NCI-H2227 treated with DMSO at 0.1 percent for 48 hours (cell line): ENCODE measurements around the gene MYEOV.

Experiments used
- DNase-seq: peaks from one replicate; lab custom pipeline; 2025; lab: John Stamatoyannopoulos, UW

The MYEOV gene

DNA sequence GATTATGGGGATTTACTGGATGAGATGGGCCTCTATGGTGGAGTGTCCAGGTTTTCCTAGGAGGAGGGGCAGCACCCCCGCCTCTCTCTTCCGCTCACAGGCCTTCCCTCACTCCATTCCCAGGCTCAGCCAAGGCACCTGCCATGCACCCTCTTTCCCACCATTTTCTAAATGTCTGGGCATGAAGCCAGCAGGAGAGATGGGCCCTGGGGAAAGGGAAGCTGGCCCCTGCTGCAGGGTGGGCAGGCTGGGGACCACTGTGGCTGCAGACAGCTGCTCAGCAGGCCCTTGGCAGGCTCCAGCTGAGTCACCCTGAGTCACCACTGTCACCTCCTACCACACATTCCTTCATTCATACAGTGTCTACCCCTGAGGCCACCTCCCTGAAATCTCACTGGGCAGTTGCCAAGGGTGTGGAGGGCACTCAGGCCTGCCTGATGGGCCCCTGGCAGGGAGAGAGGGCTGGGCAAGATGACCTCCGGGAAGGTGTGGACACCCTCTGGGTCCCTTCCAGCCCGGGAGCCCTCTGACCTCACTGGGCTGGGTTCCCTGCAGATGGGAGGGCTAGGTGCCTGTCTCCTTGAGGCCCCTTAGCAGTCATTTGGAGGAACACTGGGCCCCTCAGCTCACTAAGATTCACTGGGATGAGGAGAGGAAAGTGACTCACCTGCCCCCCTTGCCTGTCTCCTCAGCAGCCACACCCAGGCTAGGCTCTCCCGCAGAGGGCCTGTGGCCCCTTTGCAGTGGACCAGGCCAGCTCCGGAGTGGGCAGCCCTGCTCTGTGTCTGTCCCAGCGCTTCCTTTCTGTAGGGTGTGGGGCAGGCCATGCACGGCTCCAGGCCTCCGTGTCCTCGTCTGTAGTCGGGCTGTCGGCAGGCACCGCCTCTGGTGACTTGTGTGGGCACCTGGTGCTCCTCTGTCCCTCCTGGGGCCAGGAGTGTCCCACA, 7.8 kb downstream of the MYEOV start:
- DNase-seq, result no peak

DNA sequence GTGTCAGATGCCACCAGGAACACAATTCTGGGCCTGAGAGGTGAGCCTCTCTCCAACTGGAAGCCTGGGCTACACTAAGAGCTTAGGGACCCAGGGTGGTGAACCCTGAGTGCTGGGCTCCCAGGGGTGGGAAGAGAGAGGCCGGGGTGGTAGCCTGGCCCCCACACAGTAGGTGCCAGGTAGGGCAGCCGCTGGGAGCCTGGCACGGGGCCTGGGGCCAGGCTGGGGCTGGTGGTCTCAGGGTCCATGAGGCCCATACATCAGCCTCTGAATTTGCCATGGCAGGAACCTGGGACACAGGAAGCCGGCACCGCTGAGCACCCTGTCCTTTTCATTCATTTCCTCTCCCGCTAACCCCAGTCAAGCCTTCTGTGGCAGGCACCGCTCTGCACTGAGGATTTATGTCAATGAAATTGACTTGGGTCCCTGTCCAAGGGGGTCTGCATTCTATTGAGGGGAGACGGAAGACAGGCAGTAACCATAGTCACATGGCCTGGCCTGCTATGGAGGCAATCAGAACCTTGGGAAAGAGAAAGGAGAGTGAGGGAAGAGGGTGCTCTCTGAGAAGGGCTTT, 8.6 kb downstream of the MYEOV start:
- DNase-seq, result no peak

DNA sequence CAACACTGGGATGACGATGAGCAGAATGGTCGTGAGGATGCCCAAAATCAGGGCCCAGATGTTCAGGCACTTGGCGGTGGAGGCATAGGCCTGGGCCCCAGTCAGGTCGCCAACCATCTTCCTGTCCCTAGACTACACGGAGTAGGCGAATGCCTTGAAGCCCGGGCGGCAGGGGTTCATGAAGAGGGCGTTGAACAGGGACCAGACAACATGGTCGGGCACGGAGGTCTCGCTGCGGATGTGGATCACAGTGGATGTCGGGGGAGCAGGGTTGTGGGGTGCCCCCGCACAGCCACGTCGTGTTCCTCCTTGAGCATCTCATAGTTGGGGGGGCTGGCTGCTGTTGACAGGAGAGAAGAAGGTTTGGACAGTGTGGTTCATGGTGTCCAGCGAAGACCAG, 9.5 kb downstream of the MYEOV start:
- DNase-seq, result no peak

DNA sequence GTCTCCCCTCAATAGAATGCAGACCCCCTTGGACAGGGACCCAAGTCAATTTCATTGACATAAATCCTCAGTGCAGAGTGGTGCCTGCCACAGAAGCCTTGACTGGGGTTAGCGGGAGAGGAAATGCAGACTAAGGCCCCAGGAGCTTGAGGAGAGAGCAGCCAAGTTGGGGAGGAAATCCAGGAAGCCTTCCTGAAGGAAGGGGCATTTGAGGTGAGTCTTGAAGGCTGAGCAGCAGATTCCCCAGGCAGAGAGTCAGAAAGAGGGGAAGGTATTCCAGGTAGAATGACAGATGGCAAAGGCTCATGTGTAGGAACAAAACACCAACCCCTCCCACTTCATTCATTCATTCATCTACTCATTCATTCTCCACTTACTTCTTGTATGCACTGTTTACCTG, 10.3 kb downstream of the MYEOV start:
- no peak for DNase-seq

- DNase-seq, result no peak
Measured at GRCh38 chr11:69304686-69305085, 10.7 kb downstream of the MYEOV start.

DNA sequence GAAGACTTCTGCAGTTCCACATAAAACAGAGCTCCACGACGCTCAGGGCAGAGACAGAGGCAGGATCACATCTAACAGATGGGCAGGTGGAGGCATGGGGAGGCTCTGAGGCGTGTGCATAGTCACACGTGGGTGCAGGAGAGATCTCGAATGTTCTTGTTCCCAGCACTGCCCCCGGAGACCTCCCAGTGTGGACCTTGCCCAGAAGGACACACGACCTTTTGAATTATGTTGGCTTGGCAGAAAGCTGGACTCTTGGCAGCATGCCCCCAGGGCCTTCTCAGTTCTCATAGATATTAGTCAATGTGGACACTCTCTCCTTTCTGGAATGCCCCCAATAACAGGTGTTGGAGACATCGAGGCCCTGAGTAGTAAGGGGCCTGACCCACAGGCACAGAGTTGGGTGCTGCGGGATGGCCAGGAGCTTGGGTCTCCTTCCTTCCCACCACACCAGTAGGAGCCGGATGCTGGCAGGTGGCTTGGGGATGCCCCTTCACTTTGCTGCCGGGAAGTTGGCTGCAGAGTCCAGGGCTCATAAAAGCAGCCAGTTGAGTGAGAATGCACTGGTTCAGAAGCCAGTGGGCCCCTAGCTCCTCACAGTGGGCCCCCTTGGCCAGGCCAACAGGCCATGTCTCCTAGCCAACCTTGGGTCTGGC, 12.1 kb downstream of the MYEOV start:
- DNase-seq, result no peak

DNA sequence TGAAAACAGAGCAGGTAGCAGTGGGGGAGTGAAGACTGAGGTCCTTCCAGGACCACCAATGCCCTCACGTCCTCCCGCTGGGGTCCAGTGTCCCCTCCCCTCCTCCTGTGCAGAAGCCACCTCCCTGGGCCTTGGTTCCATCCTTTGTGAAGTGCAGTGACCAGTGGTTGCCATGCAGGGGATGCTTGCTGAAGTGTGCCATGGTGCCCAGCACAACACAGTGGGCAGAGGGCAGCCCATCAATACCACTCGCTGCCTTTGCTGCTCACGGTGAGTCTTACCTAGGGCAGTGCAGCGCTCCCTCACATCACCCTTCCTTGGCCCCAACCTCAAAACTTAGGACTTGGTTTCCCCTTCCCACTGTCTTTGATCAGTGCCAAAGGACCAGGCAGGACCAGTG, 12.9 kb downstream of the MYEOV start:
- no peak for DNase-seq

DNA sequence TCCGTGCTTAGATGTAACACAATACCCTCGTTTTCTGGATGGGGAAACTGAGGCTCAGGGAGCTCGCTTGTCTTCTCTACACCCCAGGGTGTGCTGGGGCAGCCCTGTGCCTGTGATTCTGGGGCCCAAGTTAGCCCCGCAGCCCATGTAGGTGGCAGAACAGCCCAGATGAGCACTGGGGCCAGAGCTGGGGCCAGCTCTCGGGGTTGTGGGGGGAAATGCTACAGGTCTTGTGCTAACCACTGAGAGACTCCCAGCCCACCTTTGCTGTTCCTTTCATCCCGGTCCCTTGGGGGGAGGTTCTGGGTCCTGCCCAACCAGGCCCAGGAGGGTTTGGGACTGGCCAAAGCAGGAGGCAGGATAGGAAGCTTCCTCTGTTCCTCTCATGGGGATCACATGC, 13.5 kb downstream of the MYEOV start:
- no peak for DNase-seq

DNA sequence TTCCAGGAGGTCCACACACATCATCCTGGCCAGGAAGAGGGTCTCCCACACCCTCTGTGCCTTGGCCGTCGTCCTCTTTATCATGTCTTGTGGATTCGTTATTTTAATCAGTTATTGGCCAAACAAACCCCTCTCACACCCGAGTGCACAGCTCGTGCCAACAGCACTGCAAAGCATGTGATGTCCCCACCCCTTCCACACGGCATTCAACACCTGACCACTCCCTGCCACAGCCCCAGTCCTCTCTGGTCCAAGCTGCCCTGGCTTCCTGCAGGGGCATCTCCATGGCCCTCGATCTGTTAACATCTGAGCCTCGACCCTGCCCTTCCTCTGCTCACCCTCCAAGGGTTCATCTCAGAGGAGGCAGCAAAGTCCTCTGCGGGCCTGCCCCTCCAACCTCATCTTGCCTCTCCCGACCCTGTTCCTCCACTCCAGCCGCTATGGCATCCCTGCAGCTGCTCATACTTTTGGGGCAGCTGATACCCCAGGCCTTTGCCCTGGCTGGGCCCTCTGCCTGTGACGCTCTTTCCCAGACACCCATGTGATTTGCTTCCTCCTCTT, 14.0 kb downstream of the MYEOV start:
- no peak for DNase-seq

DNA sequence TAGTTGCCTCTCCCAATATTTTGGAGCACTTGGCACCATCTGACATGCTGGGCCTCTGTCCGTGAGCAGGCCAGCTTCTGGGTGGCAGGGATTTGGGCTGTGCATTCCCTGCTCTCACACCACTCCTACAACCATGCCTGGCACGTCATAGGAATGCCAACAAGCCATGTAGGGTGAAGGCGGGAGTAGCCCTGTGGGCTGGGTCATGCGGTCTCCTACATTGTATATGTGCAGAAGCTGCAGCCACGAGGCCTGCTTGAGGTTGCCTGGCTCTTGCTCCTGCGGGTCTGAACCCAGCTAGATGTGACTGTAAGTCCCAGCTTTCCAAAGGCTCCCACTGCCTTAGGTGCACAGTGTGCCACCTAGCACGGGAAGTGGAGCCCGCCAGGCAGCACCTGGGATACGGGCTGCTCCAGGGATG, 14.5 kb downstream of the MYEOV start:
- DNase-seq, result no peak

- no peak for DNase-seq
Measured at GRCh38 chr11:69308936-69309615, 15.1 kb downstream of the MYEOV start.

DNA sequence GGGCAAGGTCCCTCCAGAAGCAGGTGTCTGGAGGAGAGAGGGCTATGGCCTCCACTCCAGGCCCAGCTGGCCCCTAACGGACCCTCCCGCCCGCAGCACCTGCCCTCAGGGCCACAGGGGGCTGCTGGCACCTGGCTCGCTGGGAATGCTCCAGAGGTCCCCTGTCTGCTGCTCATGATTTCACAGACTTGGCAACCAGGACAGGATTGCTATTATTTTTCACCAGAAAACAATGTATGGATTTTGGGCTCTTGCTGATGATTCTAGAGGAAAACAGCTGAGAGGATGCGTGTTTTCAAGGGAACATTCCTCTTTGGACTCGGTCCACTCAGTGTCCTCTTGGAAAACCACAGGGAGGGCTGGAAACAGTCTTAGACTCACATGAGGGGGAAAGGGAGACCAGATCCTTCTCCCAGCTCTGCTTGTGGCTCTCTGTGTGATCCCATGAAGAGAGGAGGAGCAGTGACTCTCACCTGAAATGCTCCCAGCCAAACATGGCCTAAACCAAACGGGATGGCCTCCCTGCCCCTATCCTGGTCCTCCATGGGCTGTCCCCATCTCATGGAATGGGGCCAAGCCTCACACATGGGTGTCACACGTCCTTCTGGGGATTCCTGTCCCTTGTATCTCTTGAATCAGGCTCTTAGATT, 15.8 kb downstream of the MYEOV start:
- no peak for DNase-seq

DNA sequence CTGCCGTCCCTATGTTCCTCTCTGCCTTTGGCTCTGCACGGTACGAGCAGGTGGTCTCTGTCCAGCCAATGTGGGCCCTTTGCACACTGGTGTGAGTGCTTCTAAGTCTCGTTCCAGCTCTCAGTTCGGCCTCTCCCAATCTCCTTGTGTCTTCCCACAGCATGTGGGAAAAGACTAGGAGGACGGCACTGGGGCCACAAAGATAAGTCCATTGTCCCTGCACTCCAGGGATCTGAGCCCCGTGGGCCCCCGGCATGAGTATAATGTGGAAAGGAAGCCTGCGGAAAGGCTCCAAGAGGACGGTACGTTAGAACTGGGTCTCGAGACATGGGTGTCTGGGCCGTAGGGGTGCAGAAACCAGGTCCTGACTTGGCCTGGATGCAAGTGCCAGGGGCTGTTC, 16.4 kb downstream of the MYEOV start:
- DNase-seq, result no peak

DNA sequence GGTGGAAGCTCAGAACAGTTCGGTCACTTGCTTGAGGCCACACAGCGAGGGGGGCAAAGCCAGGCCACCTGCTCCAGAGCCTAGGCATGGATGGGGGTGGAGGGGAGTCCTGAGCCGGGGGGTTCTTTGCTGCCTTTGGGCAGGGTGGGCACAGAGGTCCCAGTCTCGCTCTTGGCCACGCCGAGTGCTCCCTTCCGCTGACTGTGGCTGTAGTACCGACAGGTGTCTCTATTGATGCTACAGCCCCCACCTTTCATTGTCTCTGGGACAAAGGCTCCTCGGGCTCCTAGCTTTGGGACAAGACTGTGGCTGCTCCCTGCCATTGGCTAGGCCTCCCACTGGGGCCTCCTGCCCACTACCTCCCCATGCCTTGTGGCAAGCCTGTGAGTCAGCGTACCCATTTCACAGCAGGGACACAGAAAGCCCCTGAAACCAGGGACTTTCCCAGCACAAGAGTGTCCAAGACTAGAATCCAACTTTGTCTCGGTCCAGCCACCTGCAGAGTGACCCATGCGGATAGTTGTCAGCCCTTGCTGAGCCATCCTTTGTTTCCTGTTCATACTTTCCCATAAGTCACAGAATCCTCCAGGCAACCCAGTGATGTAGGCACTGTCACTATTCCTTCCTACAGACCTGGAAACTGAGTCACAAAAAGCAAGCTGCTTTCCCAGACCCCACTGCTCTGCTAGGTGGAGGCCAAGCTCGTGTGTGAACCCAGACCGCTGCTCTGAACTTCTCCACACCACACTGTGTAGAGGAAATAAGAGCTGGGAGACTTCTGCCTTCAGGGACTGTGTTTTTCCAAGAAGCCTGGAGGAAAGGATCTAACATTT, 17.2 kb downstream of the MYEOV start:
- DNase-seq, result no peak

GRCh38 chr11:69311767-69312385, 17.9 kb downstream of the MYEOV start:
- DNase-seq, result no peak

DNA sequence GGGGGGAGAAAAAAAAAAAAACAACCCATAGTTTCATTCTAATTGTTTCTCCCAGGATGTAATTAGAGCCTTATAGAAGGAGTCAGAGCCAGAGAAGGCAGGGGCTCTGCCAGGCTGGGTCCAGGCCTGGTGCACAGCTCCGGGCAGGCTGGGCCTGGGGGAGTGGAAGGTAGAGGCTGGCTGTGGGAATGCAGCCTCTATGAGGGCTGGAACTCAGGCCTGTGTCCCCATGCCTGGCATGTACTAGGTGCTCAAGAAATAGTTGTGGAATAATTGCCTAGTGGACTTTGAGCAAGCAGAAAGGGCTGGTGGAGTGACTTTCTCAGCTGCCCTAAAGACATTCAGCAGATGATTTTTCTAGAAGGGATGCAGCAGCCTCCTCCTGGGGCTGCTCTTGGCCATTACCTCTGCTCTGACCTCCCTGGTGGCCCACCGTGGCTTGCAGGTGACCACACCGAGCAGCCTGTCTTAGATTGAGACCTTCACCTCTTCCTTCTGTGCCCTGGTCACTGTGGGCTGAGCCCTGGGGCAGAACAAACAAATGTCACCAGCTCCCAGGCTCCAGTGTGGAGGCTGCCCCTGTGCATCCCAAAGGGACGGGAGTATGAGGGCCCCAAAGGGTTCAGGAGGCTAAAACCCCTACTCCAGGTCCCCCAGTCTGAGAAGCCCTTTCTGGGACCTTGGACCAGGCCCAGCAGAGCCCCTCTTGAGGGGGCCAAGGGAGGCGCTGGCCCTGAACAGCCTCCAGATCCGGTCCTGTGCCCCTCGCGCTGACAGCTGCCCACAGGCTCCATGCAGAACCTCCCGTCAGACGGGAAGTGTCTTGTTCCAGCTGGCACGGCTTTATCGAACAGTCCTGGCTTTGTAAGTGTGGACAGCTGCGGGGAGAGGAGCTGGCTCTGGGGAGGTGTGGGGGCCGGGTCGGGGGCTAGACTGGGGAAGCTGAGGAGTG, 18.8 kb downstream of the MYEOV start:
- DNase-seq, result no peak

DNA sequence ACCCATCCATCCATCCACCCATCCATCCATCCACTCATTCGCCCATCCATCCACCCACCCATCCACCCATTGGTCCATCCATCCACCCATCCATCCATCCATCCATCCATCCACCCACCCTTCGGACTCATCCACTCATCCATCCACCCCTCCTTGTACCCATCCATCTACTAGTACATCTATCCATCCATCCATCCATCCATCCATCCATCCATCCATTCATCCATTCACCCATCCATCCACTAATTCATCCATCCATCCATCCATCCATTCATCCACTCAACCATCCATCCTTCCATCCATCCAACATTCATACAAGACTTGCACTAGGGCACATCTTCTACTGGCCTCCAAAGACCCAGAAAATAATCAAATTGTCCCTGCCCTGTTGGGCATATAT, 20.0 kb downstream of the MYEOV start:
- DNase-seq, result no peak

GRCh38 chr11:69314555-69314954, 20.6 kb downstream of the MYEOV start:
- DNase-seq, result no peak

GRCh38 chr11:69316956-69317355, 23.0 kb downstream of the MYEOV start:
- no peak for DNase-seq
